ENCODE measurements around the gene POLR3K. TPM values are rescaled to one million over a fixed set of nuclear protein-coding genes. Genes with fewer than 3 reads are reported as not detected.

POLR3K gene
- total RNA-seq, 1 experiment from 2014 or later = 33.5 TPM

- H3K27me3 ChIP-seq (ENCODE audit: insufficient read depth, low read depth) = no peaks in the 10 kb centered on the region
- no peaks in the 10 kb centered on the region for H3K79me2 ChIP-seq (ENCODE audit: low read depth)
- peaks cover 10% of the 10 kb centered on the region for H4K20me1 ChIP-seq (ENCODE audit: insufficient read depth)
- H3K9me2 ChIP-seq (ENCODE audit: insufficient read depth) = no peaks in the 10 kb centered on the region
- H3K36me3 ChIP-seq (ENCODE audit: low read depth) = no peaks in the 10 kb centered on the region
- peaks cover 11% of the 10 kb centered on the region; the same call in 1 of the 2 replicates for H3F3A ChIP-seq (ENCODE audit: insufficient read depth, low read depth)
- POLR2A ChIA-PET (ENCODE audit: unreplicated experiment) = no interaction called here
- no peak overlapping the region for H2AFZ ChIP-seq
- CTCF ChIA-PET = no interaction called here
- H3K4me1 ChIP-seq (replicated peaks; ENCODE audit: insufficient read depth) = no peaks in the 10 kb centered on the region
- no TSS peak for BruUV-seq (replicated peaks)
- H3K27ac ChIP-seq = no peak overlapping the region
- TF ChIP-seq CTCF (conservative IDR thresholded peaks at IDR 0.05) = no peak
- TF ChIP-seq EZH2 (IDR thresholded peaks at IDR 0.05; ENCODE audit: low read depth) = no peak
- H3K4me2 ChIP-seq = no peak overlapping the region
- intact Hi-C loops (cut with micrococcal nuclease; ENCODE audit: unreplicated experiment) = no loop called here
- no peak overlapping the region for H3K4me3 ChIP-seq
- DNase-seq = no peak
- no peaks in the 10 kb centered on the region for H3K9me3 ChIP-seq (ENCODE audit: insufficient read depth, low read depth)
Measured at GRCh38 chr16:85865-86264, 32.5 kb upstream of the POLR3K start.

GRCh38 chr16:85407-85782, 32.0 kb upstream of the POLR3K start:
- intact Hi-C loops (cut with micrococcal nuclease; ENCODE audit: unreplicated experiment) = no loop called here

GRCh38 chr16:84718-85406, 31.5 kb upstream of the POLR3K start:
- Histone ChIP-seq H3K27ac (no peak overlapping the region), H3K9me3 (ENCODE audit: insufficient read depth, low read depth) (no peaks in the 10 kb centered on the region), H3K36me3 (ENCODE audit: low read depth) (no peaks in the 10 kb centered on the region), H3K4me3 (no peak overlapping the region), H3K27me3 (ENCODE audit: insufficient read depth, low read depth) (no peaks in the 10 kb centered on the region), H3K79me2 (ENCODE audit: low read depth) (no peaks in the 10 kb centered on the region), H3K9me2 (ENCODE audit: insufficient read depth) (no peaks in the 10 kb centered on the region), H3F3A (ENCODE audit: insufficient read depth, low read depth) (peaks cover 13% of the 10 kb centered on the region; the same call in 1 of the 2 replicates), H2AFZ (no peak overlapping the region), H4K20me1 (ENCODE audit: insufficient read depth) (peaks cover 10% of the 10 kb centered on the region), H3K4me1 (replicated peaks; ENCODE audit: insufficient read depth) (no peaks in the 10 kb centered on the region), H3K4me2 (no peak overlapping the region)
- intact Hi-C loops (cut with micrococcal nuclease; ENCODE audit: unreplicated experiment) = no loop called here
- CTCF ChIA-PET = no interaction called here
- POLR2A ChIA-PET (ENCODE audit: unreplicated experiment) = no interaction called here
- BruUV-seq (replicated peaks) = no TSS peak
- peak in 1 of 2 experiments; percentile 83 for DNase-seq
- no peak for TF ChIP-seq CTCF (conservative IDR thresholded peaks at IDR 0.05)
- no peak for TF ChIP-seq EZH2 (IDR thresholded peaks at IDR 0.05; ENCODE audit: low read depth)

More at GRCh38 chr16:85407-85782, 32.0 kb upstream of the POLR3K start:
- POLR2A ChIA-PET (ENCODE audit: unreplicated experiment) = no interaction called here
- H3K79me2 ChIP-seq (ENCODE audit: low read depth) = no peaks in the 10 kb centered on the region
- TF ChIP-seq CTCF (conservative IDR thresholded peaks at IDR 0.05) (no peak), EZH2 (IDR thresholded peaks at IDR 0.05; ENCODE audit: low read depth) (no peak)
- no peak overlapping the region for H3K27ac ChIP-seq
- no peaks in the 10 kb centered on the region for H3K4me1 ChIP-seq (replicated peaks; ENCODE audit: insufficient read depth)
- H4K20me1 ChIP-seq (ENCODE audit: insufficient read depth) = peaks cover 10% of the 10 kb centered on the region
- no peak overlapping the region for H2AFZ ChIP-seq
- no peaks in the 10 kb centered on the region for H3K27me3 ChIP-seq (ENCODE audit: insufficient read depth, low read depth)
- CTCF ChIA-PET = no interaction called here
- no peak overlapping the region for H3K4me3 ChIP-seq
- H3K9me2 ChIP-seq (ENCODE audit: insufficient read depth) = no peaks in the 10 kb centered on the region
- no TSS peak for BruUV-seq (replicated peaks)
- no peaks in the 10 kb centered on the region for H3K36me3 ChIP-seq (ENCODE audit: low read depth)
- peaks cover 11% of the 10 kb centered on the region; the same call in 1 of the 2 replicates for H3F3A ChIP-seq (ENCODE audit: insufficient read depth, low read depth)
- H3K4me2 ChIP-seq = no peak overlapping the region
- DNase-seq = no peak
- H3K9me3 ChIP-seq (ENCODE audit: insufficient read depth, low read depth) = no peaks in the 10 kb centered on the region
